Measurements from ENCODE around the gene ALOX15B.

The ALOX15B gene

GRCh38 chr17:8080208-8080798 lies 41.4 kb downstream of the ALOX15B start:
- DNase-seq (ENCODE audit: low spot score): no peak

GRCh38 chr17:8080799-8081219 lies 42.0 kb downstream of the ALOX15B start:
- DNase-seq (ENCODE audit: low spot score): no peak

GRCh38 chr17:8081876-8082275 lies 43.0 kb downstream of the ALOX15B start:
- no peak for DNase-seq (ENCODE audit: low spot score)

- DNase-seq (ENCODE audit: low spot score): no peak
Observed at GRCh38 chr17:8082292-8082691, 43.4 kb downstream of the ALOX15B start.

- no peak for DNase-seq (ENCODE audit: low spot score)
Observed at GRCh38 chr17:8084250-8084649, 45.4 kb downstream of the ALOX15B start.

- DNase-seq (ENCODE audit: low spot score): peak; percentile 45
Observed at GRCh38 chr17:8087075-8087951, 48.5 kb downstream of the ALOX15B start, which contains the start of gene ALOX12B. Gene ALOX12B, minus strand, starts transcription at chr17:8087716. Its CDS starts 274 bp downstream, at chr17:8087442.

GRCh38 chr17:8087952-8088230 lies 49.0 kb downstream of the ALOX15B start:
- no peak for DNase-seq (ENCODE audit: low spot score)

GRCh38 chr17:8089728-8090127 lies 50.9 kb downstream of the ALOX15B start:
- peak; percentile 50 for DNase-seq (ENCODE audit: low spot score)

GRCh38 chr17:8091033-8091687 lies 52.3 kb downstream of the ALOX15B start:
- DNase-seq (ENCODE audit: low spot score): no peak

- DNase-seq (ENCODE audit: low spot score): no peak
Observed at GRCh38 chr17:8095361-8095760, 56.5 kb downstream of the ALOX15B start.

- DNase-seq (ENCODE audit: low spot score): no peak
Observed at GRCh38 chr17:8096541-8096940, 57.7 kb downstream of the ALOX15B start.

All from ecto neural progenitor cell (in vitro differentiated cells).